Body of pancreas (tissue), 4 donors: Measurements from ENCODE around the gene WNK2.

Experiments used
- CTCF ChIP-seq, 7 experiments: fragments of 450-650 bp in 4 of 7; fragments of 200-600 bp in 3 of 7; sonication (generic) in 3 of 7; IDR thresholded peaks; one replicate each; pipeline ENCODE4 v1.5.1; 2016 to 2019; ENCODE audit warnings: antibody characterized with exemption in 7 of 7
- POLR2A ChIP-seq, 3 donors: fragments of 450-650 bp; IDR thresholded peaks; one replicate each; pipeline ENCODE4 v1.6.1; 2016; ENCODE audit warnings: antibody characterized with exemption in 3 of 3, mild to moderate bottlenecking in 2 of 3

DNA sequence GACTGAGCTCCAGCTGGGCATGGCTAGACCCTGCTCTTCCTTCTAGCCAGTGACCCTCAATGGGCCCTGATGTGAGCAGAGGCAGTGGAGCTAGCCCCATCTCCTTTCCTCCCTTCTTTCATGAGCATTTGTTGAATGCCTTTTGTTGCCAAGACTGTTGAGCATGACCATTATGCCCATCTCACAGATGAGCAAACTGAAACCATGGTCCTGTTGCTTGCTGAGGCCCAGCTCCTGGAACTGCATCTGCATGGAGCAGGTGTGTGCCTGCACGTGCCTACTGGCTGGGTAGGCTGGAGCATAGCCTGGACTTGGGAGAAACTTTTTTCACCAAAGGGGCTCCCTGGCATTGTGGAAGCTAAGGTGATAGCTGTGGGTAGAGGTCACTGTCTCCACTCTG lies 3.0 kb upstream of the WNK2 start:
- no peak for TF ChIP-seq CTCF (IDR thresholded peaks at IDR 0.05)
- TF ChIP-seq POLR2A (IDR thresholded peaks at IDR 0.05) = no peak
